Naive B cell (primary cell): Measurements from ENCODE around the gene CNTFR. TPM values are rescaled to one million over a fixed set of nuclear protein-coding genes. Genes with fewer than 3 reads are reported as not detected.
A peak's percentile ranks its signal among the peaks of the same experiment; 100 is the strongest.

Experiments
- ATAC-seq, 2 donors: fragments of 150-1000 bp; cut with Tn5 transposase; 2 replicates each; pipeline ENCODE4 v1.10.0; 2021; ENCODE audit warnings: low read depth in 2 of 2, mild to moderate bottlenecking in 2 of 2, moderate library complexity in 2 of 2
- DNase-seq: peaks from one replicate; pipeline ENCODE4 v3.0.0; 2022
- H3K27ac Mint-ChIP-seq, 6 donors: one replicate each; pipeline ENCODE4 v1.8.0; 2020 to 2022; ENCODE audit warnings: mild to moderate bottlenecking in 6 of 6, mixed read lengths in 6 of 6, moderate library complexity in 5 of 6, inconsistent platforms in 2 of 6
- H3K27me3 Mint-ChIP-seq, 3 donors: one replicate each; pipeline ENCODE4 v1.8.0; 2021 to 2022; ENCODE audit warnings: mixed read lengths in 3 of 3, mild to moderate bottlenecking in 1 of 3
- H3K36me3 Mint-ChIP-seq, 2 donors: one replicate each; pipeline ENCODE4 v1.8.0; 2020 to 2022; ENCODE audit warnings: mixed read lengths in 2 of 2, inconsistent platforms in 1 of 2, mild to moderate bottlenecking in 1 of 2
- H3K4me1 Mint-ChIP-seq, 3 donors: one replicate each; pipeline ENCODE4 v1.8.0; 2020 to 2022; ENCODE audit warnings: mixed read lengths in 3 of 3, inconsistent platforms in 1 of 3, mild to moderate bottlenecking in 1 of 3, moderate library complexity in 1 of 3
- H3K4me3 Mint-ChIP-seq, 8 donors: one replicate each; pipeline ENCODE4 v1.8.0; 2020 to 2022; ENCODE audit warnings: mild to moderate bottlenecking in 8 of 8, mixed read lengths in 8 of 8, moderate library complexity in 8 of 8, inconsistent platforms in 2 of 8
- H3K9me3 Mint-ChIP-seq, 7 donors: one replicate each; pipeline ENCODE4 v1.8.0; 2020 to 2022; ENCODE audit warnings: mixed read lengths in 7 of 7, mild to moderate bottlenecking in 5 of 7, inconsistent platforms in 2 of 7, moderate library complexity in 1 of 7
- polyA plus RNA-seq, 6 donors: library from polyadenylated mRNA; unstranded; fragments of 300-500 nt; fragmentation: Illumina TruSeq; gene quantifications; one replicate each; pipeline ENCODE4 v1.2.3, GENCODE V29; 2021; ENCODE audit warnings: low read depth in 6 of 6

Gene CNTFR
- polyA plus RNA-seq, 6 donors from 2014 or later = not detected

GRCh38 chr9:34579104-34579807 is 10.3 kb downstream of the CNTFR start:
- ATAC-seq (no peak), DNase-seq (no peak)
- H3K27me3 Mint-ChIP-seq = peaks cover 61 to 95% (median 93%) of the 10 kb centered on the region in 3 donors
- H3K4me3 Mint-ChIP-seq = peak overlapping the region in 2 of 8 donors; percentile 14 to 43
- no peaks in the 10 kb centered on the region for H3K36me3 Mint-ChIP-seq
- no peaks in the 10 kb centered on the region for H3K9me3 Mint-ChIP-seq
- peaks cover 8 to 18% (median 8%) of the 10 kb centered on the region in 3 donors for H3K4me1 Mint-ChIP-seq
- H3K27ac Mint-ChIP-seq = no peak overlapping the region

DNA sequence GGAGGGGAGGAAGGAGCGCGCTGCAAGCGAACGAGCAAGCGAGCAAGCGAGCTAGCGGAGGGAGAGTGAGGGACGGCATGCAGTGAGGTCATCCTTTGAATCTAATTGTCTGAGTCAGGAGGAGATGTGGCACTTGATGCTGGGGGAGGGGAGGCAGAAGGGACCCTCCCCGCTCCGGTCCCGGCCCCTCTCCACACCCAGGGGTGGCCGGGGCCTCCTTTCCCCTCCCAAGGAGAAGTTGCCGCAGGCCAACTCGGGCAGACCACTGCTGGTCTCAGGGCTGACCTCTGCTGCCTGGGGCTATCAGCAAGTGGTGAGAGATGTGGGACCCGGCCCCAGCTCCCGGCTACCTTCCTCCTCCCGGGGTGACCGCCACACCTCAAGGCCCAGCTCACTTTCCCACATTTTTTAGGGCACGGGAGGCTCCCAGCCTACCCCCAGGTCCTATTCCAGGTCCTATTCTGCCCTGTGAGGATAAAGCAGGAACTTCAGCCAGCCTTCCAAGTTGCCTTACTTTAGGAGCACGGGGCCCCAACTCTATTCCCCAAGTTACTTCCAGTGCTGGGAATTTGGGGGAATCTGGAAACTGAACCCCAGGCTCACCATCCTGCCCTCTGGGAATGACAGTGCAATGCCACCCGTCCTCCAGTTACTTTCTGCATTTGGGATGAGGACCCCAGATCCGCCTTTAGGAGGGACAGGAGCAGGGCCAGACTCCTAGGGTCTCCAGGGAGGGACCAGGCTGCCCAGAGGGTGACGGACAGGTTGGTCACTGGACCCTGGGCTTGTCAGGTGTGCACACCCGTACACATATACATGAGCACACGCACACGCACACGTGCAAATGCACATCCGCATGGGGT is 11.1 kb downstream of the CNTFR start:
- peaks cover 8 to 18% (median 8%) of the 10 kb centered on the region in 3 donors for H3K4me1 Mint-ChIP-seq
- peak overlapping the region in 5 of 8 donors; percentile 30 to 53 (median 43) for H3K4me3 Mint-ChIP-seq
- H3K9me3 Mint-ChIP-seq = no peaks in the 10 kb centered on the region
- peaks cover 58 to 95% (median 93%) of the 10 kb centered on the region in 3 donors for H3K27me3 Mint-ChIP-seq
- peak in 1 of 2 donors; percentile 37 for ATAC-seq
- no peak overlapping the region for H3K27ac Mint-ChIP-seq
- no peak for DNase-seq
- H3K36me3 Mint-ChIP-seq = no peaks in the 10 kb centered on the region

GRCh38 chr9:34577400-34578240 is 11.9 kb downstream of the CNTFR start:
- no peak overlapping the region for H3K27ac Mint-ChIP-seq
- peaks cover 8 to 18% (median 8%) of the 10 kb centered on the region in 3 donors for H3K4me1 Mint-ChIP-seq
- H3K9me3 Mint-ChIP-seq = no peaks in the 10 kb centered on the region
- peak overlapping the region in 6 of 8 donors; percentile 61 to 76 (median 73) for H3K4me3 Mint-ChIP-seq
- peak in 1 of 2 donors; percentile 36 for ATAC-seq
- DNase-seq = no peak
- peaks cover 52 to 90% (median 89%) of the 10 kb centered on the region in 3 donors for H3K27me3 Mint-ChIP-seq
- no peaks in the 10 kb centered on the region for H3K36me3 Mint-ChIP-seq

- Mint-ChIP-seq H3K36me3 (no peaks in the 10 kb centered on the region), H3K9me3 (no peaks in the 10 kb centered on the region), H3K4me1 (peaks cover 8 to 18% (median 10%) of the 10 kb centered on the region in 3 donors), H3K27ac (no peak overlapping the region), H3K4me3 (peak overlapping the region in 4 of 8 donors; percentile 57 to 73 (median 67)), H3K27me3 (peaks cover 48 to 86% (median 84%) of the 10 kb centered on the region in 3 donors)
- DNase-seq = no peak
- ATAC-seq = no peak
Measured at GRCh38 chr9:34576597-34577399, 12.7 kb downstream of the CNTFR start.

GRCh38 chr9:34575862-34576596 is 13.5 kb downstream of the CNTFR start:
- peaks cover 40 to 86% (median 84%) of the 10 kb centered on the region in 3 donors for H3K27me3 Mint-ChIP-seq
- H3K4me3 Mint-ChIP-seq = peak overlapping the region in 1 of 8 donors; percentile 50
- no peaks in the 10 kb centered on the region for H3K36me3 Mint-ChIP-seq
- ATAC-seq (no peak), DNase-seq (no peak)
- peak overlapping the region in 2 of 6 donors; percentile 1 to 37 for H3K27ac Mint-ChIP-seq
- no peaks in the 10 kb centered on the region for H3K9me3 Mint-ChIP-seq
- peaks cover 8 to 18% (median 15%) of the 10 kb centered on the region in 3 donors for H3K4me1 Mint-ChIP-seq

GRCh38 chr9:34575241-34575640 is 14.3 kb downstream of the CNTFR start:
- DNase-seq (no peak), ATAC-seq (no peak)
- H3K4me1 Mint-ChIP-seq = peaks cover 8 to 18% (median 15%) of the 10 kb centered on the region in 3 donors
- H3K9me3 Mint-ChIP-seq = no peaks in the 10 kb centered on the region
- H3K27me3 Mint-ChIP-seq = peaks cover 33 to 86% (median 84%) of the 10 kb centered on the region in 3 donors
- peak overlapping the region in 1 of 6 donors; percentile 65 for H3K27ac Mint-ChIP-seq
- no peaks in the 10 kb centered on the region for H3K36me3 Mint-ChIP-seq
- H3K4me3 Mint-ChIP-seq = no peak overlapping the region

DNA sequence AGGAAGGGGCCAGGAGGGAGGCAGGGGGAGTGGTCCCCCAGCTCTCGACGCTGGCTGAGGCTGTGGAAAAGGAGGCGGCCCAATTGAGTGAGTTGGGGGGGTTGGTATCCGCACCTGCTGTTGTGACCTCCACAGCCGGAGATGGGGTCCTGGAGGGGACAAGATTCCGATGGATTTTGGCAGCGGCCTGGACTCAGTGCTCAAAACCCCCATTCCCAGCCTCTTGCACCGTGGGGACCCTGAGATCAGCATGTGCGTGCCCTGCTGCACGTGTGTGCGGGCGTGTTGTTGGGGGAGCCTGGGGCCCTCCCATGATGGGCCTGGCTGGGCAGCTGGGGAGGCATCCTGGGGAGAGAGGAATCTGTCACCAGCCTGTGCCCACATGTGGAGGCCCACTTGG is 15.0 kb downstream of the CNTFR start:
- Mint-ChIP-seq H3K4me1 (peaks cover 8 to 18% (median 15%) of the 10 kb centered on the region in 3 donors), H3K4me3 (no peak overlapping the region), H3K27me3 (peaks cover 26 to 86% (median 84%) of the 10 kb centered on the region in 3 donors), H3K27ac (no peak overlapping the region), H3K36me3 (no peaks in the 10 kb centered on the region), H3K9me3 (no peaks in the 10 kb centered on the region)
- ATAC-seq = no peak
- DNase-seq = no peak

GRCh38 chr9:34573599-34574325 is 15.8 kb downstream of the CNTFR start:
- Mint-ChIP-seq H3K4me3 (no peak overlapping the region), H3K9me3 (no peaks in the 10 kb centered on the region), H3K4me1 (peaks cover 8 to 16% (median 15%) of the 10 kb centered on the region in 3 donors), H3K27ac (no peak overlapping the region), H3K27me3 (peaks cover 21 to 80% (median 80%) of the 10 kb centered on the region in 3 donors), H3K36me3 (no peaks in the 10 kb centered on the region)
- no peak for ATAC-seq
- no peak for DNase-seq

DNA sequence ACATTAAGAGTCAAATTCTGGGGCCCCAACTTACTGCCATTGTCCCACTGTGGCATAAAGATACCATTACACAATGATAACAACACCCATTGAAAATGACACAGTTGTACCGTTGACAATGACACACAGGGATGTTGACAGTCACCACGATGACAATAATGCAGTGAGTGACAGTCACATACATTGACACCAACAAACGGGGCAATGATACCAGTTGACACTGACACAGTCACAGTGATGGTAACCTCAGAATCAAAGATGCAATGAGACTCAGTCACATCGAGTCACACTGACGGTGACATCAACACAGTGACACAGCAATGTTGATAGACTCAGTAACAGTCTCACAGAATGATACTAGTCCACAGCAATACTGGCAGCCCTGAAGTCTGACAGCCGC is 16.9 kb downstream of the CNTFR start:
- no peak for ATAC-seq
- DNase-seq = no peak
- H3K4me1 Mint-ChIP-seq = peaks cover 6 to 13% (median 13%) of the 10 kb centered on the region in 3 donors
- H3K27me3 Mint-ChIP-seq = peaks cover 26 to 83% (median 81%) of the 10 kb centered on the region in 3 donors
- no peaks in the 10 kb centered on the region for H3K36me3 Mint-ChIP-seq
- no peak overlapping the region for H3K4me3 Mint-ChIP-seq
- H3K9me3 Mint-ChIP-seq = no peaks in the 10 kb centered on the region
- H3K27ac Mint-ChIP-seq = no peak overlapping the region

- Mint-ChIP-seq H3K4me3 (no peak overlapping the region), H3K4me1 (peaks cover 1 to 8% (median 7%) of the 10 kb centered on the region in 3 donors), H3K9me3 (no peaks in the 10 kb centered on the region), H3K27me3 (peaks cover 27 to 83% (median 81%) of the 10 kb centered on the region in 3 donors), H3K27ac (no peak overlapping the region), H3K36me3 (no peaks in the 10 kb centered on the region)
- DNase-seq (no peak), ATAC-seq (peak; percentile 52 to 55)
Measured at GRCh38 chr9:34572092-34572491, 17.4 kb downstream of the CNTFR start.

DNA sequence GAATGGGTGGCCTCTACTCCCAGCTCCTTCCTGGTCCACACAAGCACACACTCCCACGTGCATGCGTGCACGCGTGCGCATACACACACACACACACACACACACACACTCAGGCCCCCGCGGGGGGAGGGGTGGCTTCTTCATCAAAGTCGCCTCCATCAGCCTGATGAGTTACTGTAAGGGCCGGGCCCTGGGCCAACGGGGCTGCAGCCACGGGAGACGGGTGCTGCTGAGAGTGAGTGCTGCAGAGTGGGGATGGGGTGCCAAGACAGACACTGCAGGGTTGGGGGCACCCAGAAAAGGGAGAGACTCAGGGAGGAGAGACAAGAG is 18.1 kb downstream of the CNTFR start:
- Mint-ChIP-seq H3K36me3 (no peaks in the 10 kb centered on the region), H3K9me3 (no peaks in the 10 kb centered on the region), H3K27me3 (peaks cover 33 to 83% (median 81%) of the 10 kb centered on the region in 3 donors), H3K4me1 (peaks cover 0 to 7% (median 4%) of the 10 kb centered on the region in 3 donors), H3K4me3 (no peak overlapping the region), H3K27ac (no peak overlapping the region)
- no peak for ATAC-seq
- no peak for DNase-seq
